ENCODE results near the gene KIF11.
"Not testable (repeated sequence)": the region's sequence is repeated elsewhere in the genome, so short reads cannot be mapped to it uniquely, and the experiment has no call there.

KIF11 gene

GRCh38 chr10:92592761-92593618, at the start of gene KIF11:
TSS of gene KIF11 (plus strand) at chr10:92593130. CDS start at chr10:92593376, 246 bp downstream.
- DNase-seq (ENCODE audit: low read depth in 3 of 3) = peak; percentile 96 to 97 (median 97)

- DNase-seq (ENCODE audit: low read depth in 3 of 3) = no peak
Measured at GRCh38 chr10:92544296-92544695, 48.6 kb upstream of the KIF11 start.

GRCh38 chr10:92545556-92545955, 47.4 kb upstream of the KIF11 start:
- no peak for DNase-seq (ENCODE audit: low read depth in 3 of 3)

GRCh38 chr10:92547676-92548075, 45.3 kb upstream of the KIF11 start:
- DNase-seq (ENCODE audit: low read depth in 3 of 3) = no peak

GRCh38 chr10:92550924-92551323, 42.0 kb upstream of the KIF11 start:
- DNase-seq (ENCODE audit: low read depth in 3 of 3) = no peak

- DNase-seq (ENCODE audit: low read depth in 3 of 3) = no peak
Measured at GRCh38 chr10:92552310-92552709, 40.6 kb upstream of the KIF11 start.

- DNase-seq (ENCODE audit: low read depth in 3 of 3) = no peak
Measured at GRCh38 chr10:92553959-92554358, 39.0 kb upstream of the KIF11 start.

GRCh38 chr10:92559046-92559445, 33.9 kb upstream of the KIF11 start:
- DNase-seq (ENCODE audit: low read depth in 3 of 3) = no peak

- no peak for DNase-seq (ENCODE audit: low read depth in 3 of 3)
Measured at GRCh38 chr10:92562424-92562823, 30.5 kb upstream of the KIF11 start.

GRCh38 chr10:92567952-92568600, 24.9 kb upstream of the KIF11 start:
- no peak for DNase-seq (ENCODE audit: low read depth in 3 of 3)

GRCh38 chr10:92569071-92569470, 23.9 kb upstream of the KIF11 start:
- DNase-seq (ENCODE audit: low read depth in 3 of 3) = no peak

GRCh38 chr10:92569663-92570062, 23.3 kb upstream of the KIF11 start:
- DNase-seq (ENCODE audit: low read depth in 3 of 3) = not testable (repeated sequence)

- DNase-seq (ENCODE audit: low read depth in 3 of 3) = no peak
Measured at GRCh38 chr10:92571649-92572048, 21.3 kb upstream of the KIF11 start.

- DNase-seq (ENCODE audit: low read depth in 3 of 3) = no peak
Measured at GRCh38 chr10:92572362-92573090, 20.4 kb upstream of the KIF11 start.

- DNase-seq (ENCODE audit: low read depth in 3 of 3) = peak in 1 of 3 donors; percentile 21
Measured at GRCh38 chr10:92573091-92573797, 19.7 kb upstream of the KIF11 start.

GRCh38 chr10:92573798-92574547, 19.0 kb upstream of the KIF11 start, which contains the start of gene IDE:
TSS of gene IDE (minus strand) at chr10:92574093. CDS start at chr10:92574019, 74 bp downstream.
- DNase-seq (ENCODE audit: low read depth in 3 of 3) = peak in 2 of 3 donors; percentile 67 to 72

- no peak for DNase-seq (ENCODE audit: low read depth in 3 of 3)
Measured at GRCh38 chr10:92574548-92575261, 18.2 kb upstream of the KIF11 start.

- no peak for DNase-seq (ENCODE audit: low read depth in 3 of 3)
Measured at GRCh38 chr10:92575961-92576360, 17.0 kb upstream of the KIF11 start.

GRCh38 chr10:92582347-92582746, 10.6 kb upstream of the KIF11 start:
- not testable (repeated sequence) for DNase-seq (ENCODE audit: low read depth in 3 of 3)
